ENCODE measurements around the gene INAVA. TPM values are rescaled to one million over a fixed set of nuclear protein-coding genes. Genes with fewer than 3 reads are reported as not detected.

INAVA gene
- total and polyA plus RNA-seq, 2 of the 13 experiments (the other 11 are each of a cell fraction or from before 2014, with no cell fraction given): 6.0 to 13.5 TPM

DNA sequence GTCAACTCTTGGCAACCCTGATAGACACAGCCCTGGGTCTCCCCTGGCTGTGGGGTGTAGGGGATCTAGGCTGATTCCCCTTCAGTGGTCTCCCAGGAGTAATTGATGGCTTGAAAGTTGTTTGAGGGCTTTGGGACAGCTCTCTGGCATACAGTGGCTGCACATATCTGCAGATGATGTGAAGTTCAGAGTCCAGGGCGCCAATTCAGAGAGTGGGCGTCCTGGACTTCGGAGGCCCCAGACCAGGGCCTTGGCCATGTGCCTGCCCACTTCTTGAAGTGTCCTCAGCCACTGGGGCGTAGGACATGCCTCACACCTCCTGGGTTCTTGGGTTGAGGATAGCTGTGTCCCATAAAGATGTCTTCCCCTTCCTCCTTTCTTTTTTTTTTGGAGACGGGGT is 2.6 kb downstream of the INAVA start:
- CTCF ChIA-PET (ENCODE audit: low intra/inter-chr PET ratio, low total read pairs): no interaction called here
- no peak for DNase-seq (ENCODE audit: low spot score)
- H3K9me3 ChIP-seq (ENCODE audit: low read length): no peaks in the 10 kb centered on the region
- peak overlapping the region; percentile 79 for H3K27ac ChIP-seq (ENCODE audit: extremely low read length, insufficient read depth, low read length)
- H4K20me1 ChIP-seq (ENCODE audit: insufficient read depth, low read length): no peaks in the 10 kb centered on the region
- no peak overlapping the region for H2AFZ ChIP-seq (ENCODE audit: low read length)
- POLR2A ChIA-PET: interaction anchor here (0.9 to 4.6 kb wide), 11 partner anchors 9 to 525 kb away, joined by 3 to 129 read pairs (median 4); partner anchors contain the start of gene DDX59
- FAIRE-seq: no peak
- in situ Hi-C loops (cut with HindIII; ENCODE audit: extremely low pct_ligation_motif_present, low pct_unique_long_range_greater_than_20kb): no loop called here
- peaks cover 6 to 22% of the 10 kb centered on the region in 2 experiments for H3K36me3 ChIP-seq (replicated peaks in 1 of 2; ENCODE audit: control insufficient read depth in 1 of 2, insufficient read depth in 2 of 2, low read length in 2 of 2)
- WGBS (ENCODE audit: low lambda C conversion rate): 97% methylated on average over 2 of the region's 5 CpGs
- no peaks in the 10 kb centered on the region for H3K27me3 ChIP-seq (ENCODE audit: control insufficient read depth in 1 of 2, insufficient read depth in 2 of 2, low read length in 2 of 2)
- H3K9ac ChIP-seq (ENCODE audit: insufficient read depth, low read depth, low read length): peak overlapping the region; percentile 48
- H3K4me3 ChIP-seq (replicated peaks in 1 of 3; ENCODE audit: insufficient read depth in 1 of 3, low read depth in 2 of 3, low read length in 3 of 3): peak overlapping the region in 1 of 3 experiments; percentile 76; a peak in 2 of 6 replicates
- TF ChIP-seq ZNF709 (CRISPR knock-in tag; IDR thresholded peaks at IDR 0.05) (0 out of 2 replicates have a peak, but pooled peaks have one; percentile 48), HNF4A (CRISPR knock-in tag; IDR thresholded peaks at IDR 0.05) (peak; percentile 23; the same call in 1 of the 2 replicates), NRL (CRISPR knock-in tag; IDR thresholded peaks at IDR 0.05; ENCODE audit: borderline replicate concordance) (0 out of 2 replicates have a peak, but pooled peaks have one; percentile 4), U2AF2 (IDR thresholded peaks at IDR 0.05; ENCODE audit: low read depth, low read length) (0 out of 2 replicates have a peak, but pooled peaks have one; percentile 23), ZNF329 (CRISPR knock-in tag; IDR thresholded peaks at IDR 0.05; ENCODE audit: low read depth) (no peak), HNF4G (IDR thresholded peaks at IDR 0.05; ENCODE audit: borderline replicate concordance, low read depth, low read length) (peak; percentile 18; the same call in 1 of the 2 replicates), HNF4G (CRISPR knock-in tag; IDR thresholded peaks at IDR 0.05; ENCODE audit: borderline replicate concordance, low read depth) (no peak), RFX3 (CRISPR knock-in tag; IDR thresholded peaks at IDR 0.05) (no peak), ZNF44 (CRISPR knock-in tag; IDR thresholded peaks at IDR 0.05) (no peak), ZNF790 (CRISPR knock-in tag; IDR thresholded peaks at IDR 0.05; ENCODE audit: borderline replicate concordance) (0 out of 2 replicates have a peak, but pooled peaks have one; percentile 59), ZNF563 (CRISPR knock-in tag; IDR thresholded peaks at IDR 0.05) (0 out of 2 replicates have a peak, but pooled peaks have one; percentile 55), ZNF260 (CRISPR knock-in tag; IDR thresholded peaks at IDR 0.05; ENCODE audit: borderline replicate concordance, low read depth) (no peak), ZNF383 (CRISPR knock-in tag; IDR thresholded peaks at IDR 0.05; ENCODE audit: borderline replicate concordance) (peak; percentile 37; the same call in 1 of the 2 replicates)
- TF ChIP-seq, protein P1, sequence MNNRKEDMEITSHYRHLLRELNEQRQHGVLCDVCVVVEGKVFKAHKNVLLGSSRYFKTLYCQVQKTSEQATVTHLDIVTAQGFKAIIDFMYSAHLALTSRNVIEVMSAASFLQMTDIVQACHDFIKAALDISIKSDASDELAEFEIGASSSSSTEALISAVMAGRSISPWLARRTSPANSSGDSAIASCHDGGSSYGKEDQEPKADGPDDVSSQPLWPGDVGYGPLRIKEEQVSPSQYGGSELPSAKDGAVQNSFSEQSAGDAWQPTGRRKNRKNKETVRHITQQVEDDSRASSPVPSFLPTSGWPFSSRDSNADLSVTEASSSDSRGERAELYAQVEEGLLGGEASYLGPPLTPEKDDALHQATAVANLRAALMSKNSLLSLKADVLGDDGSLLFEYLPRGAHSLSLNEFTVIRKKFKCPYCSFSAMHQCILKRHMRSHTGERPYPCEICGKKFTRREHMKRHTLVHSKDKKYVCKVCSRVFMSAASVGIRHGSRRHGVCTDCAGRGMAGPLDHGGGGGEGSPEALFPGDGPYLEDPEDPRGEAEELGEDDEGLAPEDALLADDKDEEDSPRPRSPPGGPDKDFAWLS (CRISPR knock-in tag; IDR thresholded peaks at IDR 0.05; ENCODE audit: borderline replicate concordance): 0 out of 2 replicates have a peak, but pooled peaks have one; percentile 51
- TF ChIP-seq, protein P2, sequence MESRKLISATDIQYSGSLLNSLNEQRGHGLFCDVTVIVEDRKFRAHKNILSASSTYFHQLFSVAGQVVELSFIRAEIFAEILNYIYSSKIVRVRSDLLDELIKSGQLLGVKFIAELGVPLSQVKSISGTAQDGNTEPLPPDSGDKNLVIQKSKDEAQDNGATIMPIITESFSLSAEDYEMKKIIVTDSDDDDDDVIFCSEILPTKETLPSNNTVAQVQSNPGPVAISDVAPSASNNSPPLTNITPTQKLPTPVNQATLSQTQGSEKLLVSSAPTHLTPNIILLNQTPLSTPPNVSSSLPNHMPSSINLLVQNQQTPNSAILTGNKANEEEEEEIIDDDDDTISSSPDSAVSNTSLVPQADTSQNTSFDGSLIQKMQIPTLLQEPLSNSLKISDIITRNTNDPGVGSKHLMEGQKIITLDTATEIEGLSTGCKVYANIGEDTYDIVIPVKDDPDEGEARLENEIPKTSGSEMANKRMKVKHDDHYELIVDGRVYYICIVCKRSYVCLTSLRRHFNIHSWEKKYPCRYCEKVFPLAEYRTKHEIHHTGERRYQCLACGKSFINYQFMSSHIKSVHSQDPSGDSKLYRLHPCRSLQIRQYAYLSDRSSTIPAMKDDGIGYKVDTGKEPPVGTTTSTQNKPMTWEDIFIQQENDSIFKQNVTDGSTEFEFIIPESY (CRISPR knock-in tag; IDR thresholded peaks at IDR 0.05): peak; percentile 77; the same call in 1 of the 2 replicates
- TF ChIP-seq, protein P3, sequence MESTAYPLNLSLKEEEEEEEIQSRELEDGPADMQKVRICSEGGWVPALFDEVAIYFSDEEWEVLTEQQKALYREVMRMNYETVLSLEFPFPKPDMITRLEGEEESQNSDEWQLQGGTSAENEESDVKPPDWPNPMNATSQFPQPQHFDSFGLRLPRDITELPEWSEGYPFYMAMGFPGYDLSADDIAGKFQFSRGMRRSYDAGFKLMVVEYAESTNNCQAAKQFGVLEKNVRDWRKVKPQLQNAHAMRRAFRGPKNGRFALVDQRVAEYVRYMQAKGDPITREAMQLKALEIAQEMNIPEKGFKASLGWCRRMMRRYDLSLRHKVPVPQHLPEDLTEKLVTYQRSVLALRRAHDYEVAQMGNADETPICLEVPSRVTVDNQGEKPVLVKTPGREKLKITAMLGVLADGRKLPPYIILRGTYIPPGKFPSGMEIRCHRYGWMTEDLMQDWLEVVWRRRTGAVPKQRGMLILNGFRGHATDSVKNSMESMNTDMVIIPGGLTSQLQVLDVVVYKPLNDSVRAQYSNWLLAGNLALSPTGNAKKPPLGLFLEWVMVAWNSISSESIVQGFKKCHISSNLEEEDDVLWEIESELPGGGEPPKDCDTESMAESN (CRISPR knock-in tag; conservative IDR thresholded peaks at IDR 0.05): peak; percentile 20; the same call in 1 of the 2 replicates
- intact Hi-C loops (cut with micrococcal nuclease; ENCODE audit: unreplicated experiment): loop anchor here (10.0 kb wide), 1 partner anchor 218 kb away; the partner anchor contains the start of gene CACNA1S
- BruUV-seq (replicated peaks): no TSS peak
- H3K4me2 ChIP-seq (ENCODE audit: low read depth, low read length): peak overlapping the region; percentile 87
- peaks cover 19% of the 10 kb centered on the region for H3K79me2 ChIP-seq (ENCODE audit: insufficient read depth, low read length)
- no peak for ATAC-seq
- peaks cover 82% of the 10 kb centered on the region for H3K4me1 ChIP-seq (ENCODE audit: insufficient read depth, low read length)
